Activated CD8-positive, alpha-beta T cell treated with anti-CD3 and anti-CD28 coated beads for 36 hours (primary cell): ENCODE data around the gene PRRX2. TPM values are rescaled to one million over a fixed set of nuclear protein-coding genes. Genes with fewer than 3 reads are reported as not detected.
A peak's percentile ranks its signal among the peaks of the same experiment; 100 is the strongest.

Experiments
- ATAC-seq: fragments of 200-7000 bp; cut with Tn5 transposase; one replicate; pipeline ENCODE4 v1.10.0; 2021; ENCODE audit warnings: mild to moderate bottlenecking, moderate library complexity
- CTCF ChIA-PET: fragments of 350-600 bp; sonication (Branson Sonifier 250); formaldehyde crosslinking; loops from one replicate; lab custom pipeline; 2021; ENCODE audit warnings: antibody characterized with exemption; lab: Charles Lee
- POLR2A ChIA-PET: fragments of 350-600 bp; sonication (Branson Sonifier 250); formaldehyde crosslinking; loops from one replicate; lab custom pipeline; 2021; ENCODE audit warnings: antibody characterized with exemption; lab: Charles Lee
- DNase-seq: peaks from one replicate; pipeline ENCODE4 v3.0.0-alpha.2; 2020
- H3K27ac Mint-ChIP-seq: one replicate; pipeline ENCODE4 v1.8.0; 2021; ENCODE audit warnings: mild to moderate bottlenecking, mixed read lengths
- H3K27me3 Mint-ChIP-seq: one replicate; pipeline ENCODE4 v1.8.0; 2021; ENCODE audit warnings: mixed read lengths
- H3K36me3 Mint-ChIP-seq: one replicate; pipeline ENCODE4 v1.8.0; 2021; ENCODE audit warnings: low read depth, mixed read lengths
- H3K4me1 Mint-ChIP-seq: one replicate; pipeline ENCODE4 v1.8.0; 2021; ENCODE audit warnings: low read depth, mixed read lengths
- H3K4me3 Mint-ChIP-seq: one replicate; pipeline ENCODE4 v1.8.0; 2021; ENCODE audit warnings: mild to moderate bottlenecking, moderate library complexity, mixed read lengths
- H3K9me3 Mint-ChIP-seq: one replicate; pipeline ENCODE4 v1.8.0; 2021; ENCODE audit warnings: mixed read lengths
- CTCF ChIP-seq: fragments of 200-600 bp; IDR thresholded peaks from one replicate; pipeline ENCODE4 v1.8.0; 2022; ENCODE audit warnings: antibody characterized with exemption, mild to moderate bottlenecking
- intact Hi-C: fragments of 100-400 bp; cut with micrococcal nuclease; formaldehyde crosslinking; loops from one replicate; pipeline ENCODE4 v1.10.0; 2022
- total RNA-seq, 2 experiments: library from RNA; stranded (reverse); gene quantifications; one replicate each; pipeline ENCODE4 v1.2.3, GENCODE V29; 2021

PRRX2 gene
- total RNA-seq, 2 experiments from 2014 or later: 0.85 to 1.2 TPM

DNA sequence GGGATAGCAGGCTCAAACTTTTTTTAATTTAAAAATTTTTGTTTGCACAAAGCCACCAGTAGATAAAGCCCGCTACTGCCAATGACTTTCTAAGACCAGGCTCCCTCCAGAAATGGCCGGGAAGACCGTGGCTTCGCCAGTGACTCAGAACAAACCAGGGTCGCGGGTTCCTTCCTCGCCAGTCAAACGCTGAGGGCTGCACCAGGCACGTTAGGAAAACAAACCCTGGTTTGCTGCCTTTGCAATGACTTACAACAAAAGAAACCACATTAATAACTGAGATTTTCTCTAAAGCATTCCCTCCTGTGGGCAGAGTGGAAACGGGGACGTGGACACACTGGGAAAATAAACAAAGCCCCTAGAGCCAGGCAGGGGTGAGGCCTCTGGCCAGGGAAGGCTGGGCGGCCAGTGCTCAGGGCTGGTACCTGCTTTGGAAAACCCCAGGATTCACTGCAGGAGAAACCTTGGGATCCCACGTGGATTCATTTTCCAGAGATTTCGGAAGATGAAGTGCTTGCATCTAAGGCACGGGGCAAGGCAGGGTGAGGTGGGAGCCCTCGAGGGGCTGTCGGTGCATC lies 3.8 kb downstream of the PRRX2 start:
- Mint-ChIP-seq H3K36me3 (no peaks in the 10 kb centered on the region), H3K27me3 (peaks cover 11% of the 10 kb centered on the region), H3K4me1 (peaks cover 7% of the 10 kb centered on the region), H3K4me3 (no peak overlapping the region), H3K27ac (no peak overlapping the region), H3K9me3 (no peaks in the 10 kb centered on the region)
- ChIA-PET POLR2A (no interaction called here), CTCF (no interaction called here)
- intact Hi-C loops: no loop called here
- ATAC-seq: no peak
- no peak for TF ChIP-seq CTCF
- DNase-seq: no peak

DNA sequence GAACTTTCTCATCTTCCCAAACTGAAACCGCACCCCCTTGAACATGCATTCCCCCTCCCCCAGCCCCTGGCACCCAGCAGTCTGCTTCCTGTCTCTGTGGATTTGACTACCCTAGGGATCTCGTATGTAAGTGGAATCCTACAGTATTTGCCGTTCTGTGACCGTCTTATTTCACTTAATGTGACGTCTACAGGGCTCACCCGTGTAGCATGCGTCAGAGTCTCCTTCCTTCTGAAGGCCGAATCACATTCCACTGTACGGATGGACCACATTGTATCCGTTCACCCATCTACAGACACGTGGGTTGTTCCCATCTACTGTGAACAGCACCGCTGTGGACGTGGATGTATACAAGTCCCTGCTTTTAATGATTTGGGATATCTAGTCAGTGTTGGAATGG lies 4.5 kb downstream of the PRRX2 start:
- CTCF ChIA-PET: no interaction called here
- POLR2A ChIA-PET: no interaction called here
- Mint-ChIP-seq H3K4me3 (no peak overlapping the region), H3K27ac (no peak overlapping the region), H3K9me3 (no peaks in the 10 kb centered on the region), H3K27me3 (peaks cover 8% of the 10 kb centered on the region), H3K4me1 (peaks cover 6% of the 10 kb centered on the region), H3K36me3 (no peaks in the 10 kb centered on the region)
- ATAC-seq: no peak
- no peak for DNase-seq
- intact Hi-C loops: no loop called here
- TF ChIP-seq CTCF: no peak

GRCh38 chr9:129671065-129671464 lies 5.6 kb downstream of the PRRX2 start:
- CTCF ChIA-PET: no interaction called here
- Mint-ChIP-seq H3K4me3 (no peak overlapping the region), H3K36me3 (no peaks in the 10 kb centered on the region), H3K27me3 (peaks cover 8% of the 10 kb centered on the region), H3K27ac (no peak overlapping the region), H3K9me3 (no peaks in the 10 kb centered on the region), H3K4me1 (no peaks in the 10 kb centered on the region)
- intact Hi-C loops: no loop called here
- ATAC-seq (no peak), DNase-seq (no peak)
- TF ChIP-seq CTCF: no peak
- POLR2A ChIA-PET: no interaction called here

DNA sequence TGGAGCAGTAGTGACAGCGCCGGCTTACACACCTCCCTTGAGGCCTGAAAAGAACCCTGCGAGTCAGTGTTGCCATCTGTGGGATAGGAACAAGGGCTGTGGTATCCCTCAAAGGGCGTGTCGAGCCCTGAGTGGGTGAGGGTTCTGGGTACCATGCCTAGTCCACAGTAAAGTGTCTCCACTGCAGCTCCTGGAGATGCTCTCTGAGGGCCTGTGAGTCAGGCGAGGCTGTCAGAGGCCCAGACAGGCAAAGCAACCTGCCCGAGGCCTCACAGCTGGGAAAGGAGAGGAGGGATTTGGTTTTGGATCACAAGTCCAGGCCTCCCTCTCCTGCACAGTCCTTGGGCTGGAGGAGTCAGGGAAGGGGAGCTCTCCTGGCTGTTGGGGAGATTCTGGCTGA lies 6.1 kb downstream of the PRRX2 start:
- no peak for TF ChIP-seq CTCF
- Mint-ChIP-seq H3K36me3 (no peaks in the 10 kb centered on the region), H3K27ac (no peak overlapping the region), H3K4me3 (no peak overlapping the region), H3K4me1 (no peaks in the 10 kb centered on the region), H3K9me3 (no peaks in the 10 kb centered on the region), H3K27me3 (peaks cover 10% of the 10 kb centered on the region)
- ATAC-seq (peak; percentile 66), DNase-seq (peak; percentile 49)
- ChIA-PET POLR2A (no interaction called here), CTCF (no interaction called here)
- intact Hi-C loops: no loop called here

GRCh38 chr9:129672702-129673101 lies 7.3 kb downstream of the PRRX2 start:
- CTCF ChIA-PET: no interaction called here
- Mint-ChIP-seq H3K27ac (no peak overlapping the region), H3K27me3 (peaks cover 10% of the 10 kb centered on the region), H3K4me3 (no peak overlapping the region), H3K9me3 (no peaks in the 10 kb centered on the region), H3K4me1 (no peaks in the 10 kb centered on the region), H3K36me3 (no peaks in the 10 kb centered on the region)
- POLR2A ChIA-PET: no interaction called here
- ATAC-seq: no peak
- intact Hi-C loops: no loop called here
- no peak for DNase-seq
- TF ChIP-seq CTCF: no peak
